GM19455 (cell line): ENCODE measurements around the gene KMT5B.

ENCODE experiments used
- ATAC-seq: cut with Tn5 transposase; IDR thresholded peaks from one replicate; pipeline ENCODE4 v1.9.1; 2021; ENCODE audit not compliant: unreplicated experiment

KMT5B gene

DNA sequence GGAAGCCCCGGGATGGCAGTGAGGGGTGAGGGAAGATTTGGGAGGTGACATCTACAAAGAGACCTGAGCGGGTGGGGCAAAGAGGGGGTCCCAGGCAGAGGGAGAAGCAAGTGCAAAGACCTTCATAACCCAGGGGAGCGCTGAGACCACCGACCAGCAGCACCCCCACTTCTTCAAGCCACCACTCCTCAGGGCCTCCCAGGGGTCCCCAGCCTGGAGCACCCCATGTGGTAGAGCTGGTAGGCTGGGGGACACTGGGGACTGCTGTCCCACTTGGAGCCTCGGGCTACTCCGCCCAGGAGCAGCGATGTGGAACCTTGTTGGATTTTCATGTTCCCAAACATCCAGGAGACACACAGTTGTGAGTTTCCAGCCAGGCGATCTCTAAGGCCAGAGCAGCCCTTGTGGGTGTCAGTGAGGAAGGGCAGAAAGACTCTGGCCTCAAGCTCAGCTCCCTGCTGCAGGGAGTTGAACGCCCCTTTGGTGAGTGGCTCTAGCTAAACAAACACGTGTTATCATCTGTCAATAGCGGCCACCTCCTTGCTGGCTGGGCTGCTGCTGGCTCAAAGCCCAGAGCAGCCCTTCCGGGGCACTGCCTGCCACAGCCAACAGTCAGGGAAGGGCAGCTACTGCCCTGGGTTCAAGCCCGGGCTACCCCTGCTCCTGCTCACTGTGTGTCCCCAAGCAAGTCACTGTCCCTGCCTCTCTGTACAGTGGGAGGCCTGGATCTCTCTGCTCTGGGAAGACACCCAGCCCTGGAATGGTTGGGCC is 66.2 kb downstream of the KMT5B start:
- no peak for ATAC-seq

GRCh38 chr11:68146010-68146540 is 67.0 kb downstream of the KMT5B start:
- no peak for ATAC-seq

GRCh38 chr11:68145120-68145866 is 67.8 kb downstream of the KMT5B start:
- ATAC-seq = no peak

- no peak for ATAC-seq
These were observed 69.8 kb downstream of the KMT5B start for GRCh38 chr11:68143310-68143689.

DNA sequence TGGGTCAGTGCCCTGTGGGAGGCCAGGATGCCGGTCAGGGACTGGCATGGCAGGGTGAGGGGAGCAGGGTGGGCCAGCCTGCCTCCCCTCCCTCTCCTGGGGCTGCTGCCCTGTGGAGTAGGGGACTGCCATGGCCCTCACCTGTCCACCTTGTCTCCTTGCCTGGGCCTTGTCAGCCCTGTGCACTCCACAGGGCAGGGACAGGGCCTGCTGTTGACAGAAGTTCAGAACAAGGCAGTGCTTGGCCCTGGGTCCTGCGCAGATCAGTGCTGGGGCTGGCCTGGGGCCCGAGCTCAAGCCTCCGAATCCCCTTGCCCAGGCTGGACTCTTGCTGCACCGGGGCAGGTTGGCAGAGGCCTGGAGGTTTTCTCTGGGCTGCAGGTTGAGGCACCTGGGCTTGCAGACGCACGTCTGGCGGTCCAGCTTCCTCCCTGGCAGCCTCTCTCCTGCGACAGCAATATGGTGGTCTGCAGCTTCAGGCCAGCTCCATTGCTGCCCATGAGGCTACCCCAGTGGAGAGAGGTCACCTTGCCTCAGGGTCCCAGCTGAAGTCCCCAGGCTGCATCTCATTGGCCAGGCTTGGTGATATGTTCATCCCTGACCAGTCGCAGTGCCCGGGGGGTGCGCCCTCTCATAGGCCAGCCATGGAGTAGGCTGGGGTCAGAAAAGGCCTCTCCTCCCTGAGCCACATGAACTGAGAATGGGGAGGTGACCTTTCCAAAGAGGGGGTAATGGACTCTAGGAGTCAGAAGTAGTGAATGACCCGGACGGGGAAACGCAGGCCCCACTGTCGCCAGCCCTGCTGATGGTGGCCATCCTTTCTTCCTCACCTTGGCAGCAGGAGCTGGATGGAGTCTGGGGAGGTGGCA is 70.4 kb downstream of the KMT5B start:
- no peak for ATAC-seq

- no peak for ATAC-seq
These were observed 71.1 kb downstream of the KMT5B start for GRCh38 chr11:68142028-68142412.

DNA sequence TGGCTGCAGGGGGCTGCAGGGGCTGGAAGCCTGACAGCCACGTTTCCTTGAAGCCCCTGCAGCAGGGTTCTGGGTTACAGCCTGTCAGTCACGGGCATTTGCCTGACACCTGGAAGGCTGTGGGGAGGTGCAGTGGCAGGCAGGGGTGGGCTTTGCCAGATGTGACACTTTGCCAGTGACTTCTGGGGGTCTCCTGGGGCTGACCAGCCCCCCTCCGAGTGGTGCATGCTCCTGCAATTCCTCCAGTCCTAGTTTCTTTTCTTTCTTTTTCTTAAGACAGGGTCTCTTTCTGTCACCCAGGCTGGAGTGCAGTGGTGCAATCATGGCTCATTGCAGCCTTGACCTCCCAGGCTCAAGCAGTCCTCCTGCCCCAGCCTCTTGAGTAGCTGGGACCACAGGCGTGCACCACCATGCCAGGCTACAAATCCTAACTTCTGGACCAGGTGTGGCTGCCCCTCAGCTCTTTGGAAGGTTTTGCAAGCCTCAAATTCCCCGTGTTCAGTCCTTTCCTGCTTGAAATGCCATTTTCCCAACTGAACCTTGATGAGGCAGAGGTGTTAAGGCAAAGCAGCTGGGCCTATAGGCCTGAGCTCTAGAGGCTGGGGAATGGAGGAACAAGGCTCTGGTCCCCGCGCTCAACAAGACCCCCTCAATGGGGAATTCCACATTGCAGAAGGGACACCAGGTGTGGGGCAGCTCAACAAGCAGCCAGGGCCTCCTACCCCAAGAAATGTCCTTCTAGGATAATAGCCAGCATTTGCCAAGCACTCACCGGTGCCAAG is 71.7 kb downstream of the KMT5B start:
- ATAC-seq = no peak

GRCh38 chr11:68140496-68141245 is 72.4 kb downstream of the KMT5B start:
- no peak for ATAC-seq

DNA sequence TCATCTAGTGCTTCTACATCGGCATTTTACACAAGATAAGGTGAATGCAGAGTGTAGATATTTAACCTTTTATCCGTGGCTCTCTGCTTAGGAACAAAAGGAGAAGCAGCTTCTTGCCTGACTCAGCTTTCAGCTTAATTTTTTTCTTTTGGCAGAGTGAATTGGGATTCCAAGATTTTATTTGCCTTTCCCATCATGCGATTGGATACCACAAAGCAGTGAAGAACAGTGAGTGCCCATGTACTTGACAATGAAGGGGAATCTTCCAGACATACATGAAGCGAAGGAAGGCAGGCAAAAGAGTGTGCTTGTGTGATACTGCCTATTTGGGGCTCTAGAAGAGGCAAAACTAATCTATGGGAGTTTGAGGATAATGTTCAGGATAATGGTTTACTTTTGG is 74.9 kb downstream of the KMT5B start:
- no peak for ATAC-seq

DNA sequence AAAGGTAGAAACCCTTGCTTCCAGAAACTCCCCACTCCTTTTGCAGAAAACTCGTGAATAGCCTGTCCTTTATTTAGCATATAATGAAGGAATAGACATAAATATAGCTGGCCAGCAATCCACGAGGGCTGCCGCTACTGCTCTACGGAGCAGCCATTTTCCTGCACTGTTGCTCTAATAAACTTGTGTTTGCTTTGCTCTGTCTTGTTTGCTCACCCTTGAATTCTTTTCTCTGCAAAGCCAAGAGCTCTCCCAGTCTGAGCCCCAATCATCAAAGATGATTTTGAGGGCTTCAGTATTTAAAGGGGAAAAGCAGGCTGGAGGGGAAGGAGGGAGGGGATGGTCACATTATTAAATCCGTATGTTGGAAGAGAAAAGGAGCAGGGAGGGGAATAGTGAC is 75.3 kb downstream of the KMT5B start:
- ATAC-seq = no peak

DNA sequence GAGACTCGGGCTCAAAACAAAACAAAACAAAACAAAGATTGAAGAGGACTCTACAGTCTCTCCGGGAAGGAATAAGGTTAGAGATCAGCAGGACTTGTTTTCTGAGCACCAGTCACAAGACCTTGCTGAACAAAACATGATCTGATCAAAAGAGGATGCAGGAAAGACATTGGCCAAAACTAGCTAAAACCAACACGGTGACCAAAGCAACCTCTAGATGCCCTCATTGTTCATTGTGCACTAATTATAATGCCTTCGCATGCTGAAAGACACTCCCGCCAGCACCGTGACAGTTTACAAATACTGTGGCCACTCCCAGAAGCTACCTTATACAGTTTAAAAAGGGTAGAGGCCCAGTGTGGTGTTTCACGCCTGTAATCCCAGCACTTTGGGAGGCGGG is 76.2 kb downstream of the KMT5B start:
- ATAC-seq = no peak

GRCh38 chr11:68135161-68135560 is 77.9 kb downstream of the KMT5B start:
- no peak for ATAC-seq

DNA sequence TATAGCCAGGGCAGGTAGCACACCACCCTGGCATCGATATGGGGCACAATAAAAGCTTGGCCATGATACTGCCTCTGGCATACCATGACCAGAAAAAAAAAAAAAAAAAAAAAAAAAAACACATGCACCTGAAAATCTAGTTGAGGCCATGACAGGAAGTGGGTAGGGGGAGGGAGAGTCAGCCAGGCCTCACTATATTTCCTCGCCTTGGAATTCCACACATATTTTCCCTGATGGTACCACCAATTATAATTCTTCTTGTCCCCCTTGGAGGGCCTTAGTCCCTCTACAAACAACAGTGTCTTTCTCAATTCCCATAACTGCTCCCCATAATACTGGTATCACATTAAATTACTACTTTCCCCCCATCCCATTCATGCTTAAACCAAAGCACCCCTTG is 79.3 kb downstream of the KMT5B start:
- no peak for ATAC-seq

DNA sequence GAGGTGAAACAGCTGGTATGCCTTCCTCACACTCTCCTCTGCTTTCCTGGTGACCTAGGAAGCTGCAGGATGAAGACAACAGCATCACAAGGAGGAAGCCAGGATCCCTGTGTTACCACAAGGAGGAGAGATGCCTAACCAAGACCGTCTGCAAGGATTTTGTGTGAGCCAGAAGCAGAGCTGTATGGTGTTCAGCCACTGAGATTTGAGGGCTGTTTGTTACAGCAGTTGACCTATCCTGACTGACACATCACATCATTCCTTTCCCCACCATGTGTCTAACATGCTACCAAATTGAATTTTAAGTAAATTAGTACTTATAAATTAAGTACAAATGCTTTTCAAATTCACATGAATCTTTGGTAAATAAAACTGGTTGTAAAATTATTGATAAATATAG is 83.0 kb downstream of the KMT5B start:
- no peak for ATAC-seq

GRCh38 chr11:68128682-68129327 is 84.3 kb downstream of the KMT5B start:
- no peak for ATAC-seq

DNA sequence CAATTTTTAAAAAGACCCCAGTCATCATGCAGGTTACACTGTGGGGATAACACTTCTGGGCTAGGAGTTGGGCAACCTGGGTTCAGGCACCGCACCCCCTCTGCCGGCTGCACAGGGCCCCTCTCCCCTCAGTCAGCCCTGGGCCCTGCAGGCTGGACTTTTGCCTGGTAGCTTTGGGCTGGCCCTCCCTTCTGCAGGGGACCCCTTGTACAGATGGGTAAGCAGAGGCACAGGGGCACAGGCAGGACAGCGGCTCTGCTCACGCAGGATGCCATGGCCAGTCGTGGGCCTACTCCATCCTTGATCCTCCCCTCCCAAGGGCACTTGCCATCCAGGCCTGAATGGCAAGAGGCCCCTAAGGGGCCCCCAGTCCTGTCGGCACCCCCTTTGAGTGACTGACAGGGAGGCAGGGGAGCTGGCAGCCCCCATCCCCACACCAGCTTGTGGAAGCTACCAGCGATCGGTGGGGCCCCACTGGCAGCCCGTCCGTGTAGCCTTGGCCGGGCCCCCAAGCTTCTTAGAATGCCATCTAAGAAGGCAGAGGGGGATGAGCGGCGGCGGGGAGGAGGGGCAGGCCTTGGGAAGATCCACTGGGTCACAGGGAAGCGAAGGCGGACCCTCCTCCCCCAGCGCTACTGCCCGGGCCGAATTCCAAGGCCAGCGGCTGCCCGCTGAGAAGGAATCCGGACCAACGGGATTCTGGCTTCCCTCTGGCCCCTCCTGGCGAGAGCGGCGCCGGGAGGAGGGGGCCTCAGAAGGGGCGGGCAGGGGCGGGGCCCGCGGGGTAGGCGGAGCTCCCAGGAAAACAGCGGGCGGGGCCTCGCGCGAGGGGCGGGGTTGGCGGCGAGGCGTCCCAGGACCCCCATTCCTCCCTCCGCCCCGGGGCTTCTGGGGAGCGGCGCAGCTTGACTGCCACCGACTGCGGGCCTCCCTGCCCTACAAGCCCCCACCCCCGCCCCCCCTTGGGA is 85.1 kb downstream of the KMT5B start:
- no peak for ATAC-seq

DNA sequence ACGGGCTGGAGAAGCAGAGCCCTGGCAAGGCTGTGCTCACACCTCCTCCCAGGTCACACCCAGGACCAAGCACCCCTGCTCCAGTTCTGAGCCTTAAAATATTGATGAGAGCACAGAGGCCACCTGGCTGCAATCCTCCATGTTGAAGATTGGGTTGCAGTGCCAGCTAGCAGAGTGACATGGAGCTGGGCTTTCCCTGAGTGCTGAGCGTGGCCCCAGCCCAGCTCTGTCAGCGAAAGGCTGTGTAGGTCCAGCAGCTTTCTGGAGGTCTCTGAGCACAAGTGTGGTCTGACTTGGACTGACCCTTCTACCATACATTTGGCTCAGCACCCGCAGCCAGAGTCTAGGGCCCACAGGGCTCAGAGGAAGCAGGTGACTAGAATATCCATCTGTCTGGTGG is 87.9 kb downstream of the KMT5B start:
- ATAC-seq = no peak

DNA sequence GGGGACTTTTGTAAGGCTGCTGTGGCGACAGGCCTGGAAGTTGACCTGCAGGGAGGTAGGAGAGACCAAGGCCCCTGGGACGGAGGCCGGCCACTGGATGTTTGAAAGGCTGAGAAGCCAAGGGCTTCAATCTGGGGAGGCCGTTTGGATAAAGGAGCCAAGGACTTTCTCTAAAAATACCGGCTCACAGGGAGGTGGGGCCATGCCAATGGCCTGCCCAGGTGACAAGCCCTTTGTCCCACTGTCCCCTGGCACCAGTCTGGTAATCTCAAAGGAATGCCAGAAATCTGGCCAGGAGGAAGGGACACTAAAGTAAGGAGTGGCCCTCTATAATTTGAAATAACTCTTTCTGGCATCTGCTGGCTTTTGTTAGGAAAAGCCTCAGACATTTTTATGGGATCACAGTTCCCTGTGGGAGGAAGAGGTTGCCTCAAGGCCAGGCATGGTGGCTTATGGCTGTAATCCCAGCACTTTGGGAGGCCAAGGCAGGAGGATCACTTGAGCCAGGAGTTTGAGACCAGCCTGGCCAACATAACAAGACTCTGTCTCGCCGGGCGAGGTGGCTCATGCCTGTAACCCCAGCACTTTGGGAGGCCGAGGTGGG is 90.1 kb downstream of the KMT5B start:
- no peak for ATAC-seq
